Endodermal cell (in vitro differentiated cells): ENCODE measurements around the gene PLA2G3. TPM values are rescaled to one million over a fixed set of nuclear protein-coding genes. Genes with fewer than 3 reads are reported as not detected.
A peak's percentile ranks its signal among the peaks of the same experiment; 100 is the strongest.

Experiments used
- DNase-seq: peaks from one replicate; pipeline ENCODE4 v3.0.0-alpha.2; 2017
- H3K27ac ChIP-seq: 2 replicates; pipeline ENCODE4 v1.5.1; 2013; ENCODE audit warnings: mild to moderate bottlenecking, low read depth, low read length, moderate library complexity
- H3K27me3 ChIP-seq: 2 replicates; pipeline ENCODE4 v1.6.1; 2013; ENCODE audit warnings: mild to moderate bottlenecking, low read length, moderate library complexity; ENCODE audit not compliant: insufficient read depth, control insufficient read depth, poor library complexity, severe bottlenecking
- H3K36me3 ChIP-seq: 2 replicates; pipeline ENCODE4 v1.7.0; 2013; ENCODE audit warnings: mild to moderate bottlenecking, low read length, moderate library complexity; ENCODE audit not compliant: control insufficient read depth, insufficient read depth
- H3K4me1 ChIP-seq: one replicate; pipeline ENCODE4 v1.7.0; 2013; ENCODE audit warnings: low read length; ENCODE audit not compliant: control insufficient read depth, insufficient read depth
- H3K4me3 ChIP-seq: 2 replicates; pipeline ENCODE4 v1.5.1; 2013; ENCODE audit warnings: mild to moderate bottlenecking, low read length, moderate library complexity
- H3K9ac ChIP-seq: 2 replicates; pipeline ENCODE4 v1.6.1; 2013; ENCODE audit warnings: mild to moderate bottlenecking, low read length, moderate library complexity; ENCODE audit not compliant: poor library complexity, severe bottlenecking; ENCODE audit errors: extremely low read depth
- H3K9me3 ChIP-seq: 2 replicates; pipeline ENCODE4 v1.6.1; 2013; ENCODE audit warnings: mild to moderate bottlenecking, low read length, moderate library complexity; ENCODE audit not compliant: control insufficient read depth
- H3K27ac Mint-ChIP-seq: 2 replicates; pipeline ENCODE4 v1.8.0; 2020; ENCODE audit warnings: mixed read lengths
- H3K27me3 Mint-ChIP-seq: 2 replicates; pipeline ENCODE4 v1.8.0; 2021; ENCODE audit warnings: mild to moderate bottlenecking, mixed read lengths; ENCODE audit not compliant: insufficient read depth
- H3K36me3 Mint-ChIP-seq: 2 replicates; pipeline ENCODE4 v1.8.0; 2020; ENCODE audit warnings: low read depth, mixed read lengths
- H3K4me1 Mint-ChIP-seq: 2 replicates; pipeline ENCODE4 v1.8.0; 2020; ENCODE audit warnings: mixed read lengths
- H3K4me3 Mint-ChIP-seq: 2 replicates; pipeline ENCODE4 v1.8.0; 2020; ENCODE audit warnings: mild to moderate bottlenecking, moderate library complexity, mixed read lengths
- H3K9me3 Mint-ChIP-seq: 2 replicates; pipeline ENCODE4 v1.8.0; 2020; ENCODE audit warnings: mild to moderate bottlenecking, mixed read lengths
- CTCF ChIP-seq: fragments of 200-600 bp; sonication (generic); conservative IDR thresholded peaks from 2 replicates; pipeline ENCODE4 v1.5.0; 2021; ENCODE audit warnings: antibody characterized with exemption, mild to moderate bottlenecking
- WGBS, 2 experiments: methylation state at CpG; one replicate each; pipeline versions ENCODE4 v1.1.5 to v1.1.7; 2013; ENCODE audit warnings: missing lambda C conversion rate in 2 of 2, mixed read lengths in 1 of 2; ENCODE audit not compliant: insufficient coverage in 1 of 2, insufficient read length in 1 of 2; 5-methylcytosine and 5-hydroxymethylcytosine counted together
- total RNA-seq, 2 donors: library from RNA; stranded (reverse); fragmentation: NEBNext Ultra II Directional in 1 of 2; extraction: Animal tissue kit (Norgen Biotek cat#: 25700) in 1 of 2; gene quantifications; 2 replicates in 1 of 2; 3 replicates in 1 of 2; pipeline ENCODE4 v1.2.1, GENCODE V29; 2021

The PLA2G3 gene
- total RNA-seq, 2 donors from 2014 or later: 4.1 to 4.6 TPM

GRCh38 chr22:31125521-31126117 is 14.7 kb downstream of the PLA2G3 start:
- Histone ChIP-seq H3K9ac (no peak overlapping the region), H3K36me3 (no peaks in the 10 kb centered on the region), H3K4me1 (no peaks in the 10 kb centered on the region), H3K27me3 (no peaks in the 10 kb centered on the region), H3K9me3 (no peaks in the 10 kb centered on the region), H3K27ac (no peak overlapping the region), H3K4me3 (no peak overlapping the region)
- Mint-ChIP-seq H3K27me3 (peaks cover 5% of the 10 kb centered on the region), H3K4me3 (no peak overlapping the region), H3K9me3 (no peaks in the 10 kb centered on the region), H3K36me3 (no peaks in the 10 kb centered on the region), H3K4me1 (no peaks in the 10 kb centered on the region), H3K27ac (no peak overlapping the region)
- TF ChIP-seq CTCF: no peak
- peak; percentile 46 for DNase-seq
- WGBS, 2 experiments: 88 to 100% methylated on average over 4 to 12 of the region's 12 CpGs

GRCh38 chr22:31124811-31125465 is 15.4 kb downstream of the PLA2G3 start:
- no peak overlapping the region for H3K27ac Mint-ChIP-seq
- H3K4me3 Mint-ChIP-seq: no peak overlapping the region
- no peaks in the 10 kb centered on the region for H3K9me3 Mint-ChIP-seq
- H3K9me3 ChIP-seq: no peaks in the 10 kb centered on the region
- no peak overlapping the region for H3K4me3 ChIP-seq
- WGBS, 2 experiments: 80 to 89% methylated on average over 10 to 14 of the region's 14 CpGs
- H3K9ac ChIP-seq: no peak overlapping the region
- no peak for TF ChIP-seq CTCF
- peaks cover 7% of the 10 kb centered on the region for H3K27me3 Mint-ChIP-seq
- H3K36me3 Mint-ChIP-seq: no peaks in the 10 kb centered on the region
- H3K27me3 ChIP-seq: no peaks in the 10 kb centered on the region
- no peaks in the 10 kb centered on the region for H3K4me1 ChIP-seq
- peak; percentile 39 for DNase-seq
- no peaks in the 10 kb centered on the region for H3K36me3 ChIP-seq
- H3K27ac ChIP-seq: no peak overlapping the region
- H3K4me1 Mint-ChIP-seq: no peaks in the 10 kb centered on the region

- no peak for TF ChIP-seq CTCF
- H3K27me3 Mint-ChIP-seq: peaks cover 11% of the 10 kb centered on the region
- Histone ChIP-seq H3K36me3 (no peaks in the 10 kb centered on the region), H3K4me3 (no peak overlapping the region), H3K27me3 (no peaks in the 10 kb centered on the region), H3K4me1 (no peaks in the 10 kb centered on the region), H3K9ac (no peak overlapping the region), H3K9me3 (no peaks in the 10 kb centered on the region), H3K27ac (no peak overlapping the region)
- no peak overlapping the region for H3K4me3 Mint-ChIP-seq
- H3K4me1 Mint-ChIP-seq: no peaks in the 10 kb centered on the region
- peak; percentile 38 for DNase-seq
- WGBS, 2 experiments: 90 to 92% methylated on average over 2 to 3 of the region's 3 CpGs
- no peaks in the 10 kb centered on the region for H3K9me3 Mint-ChIP-seq
- H3K27ac Mint-ChIP-seq: no peak overlapping the region
- no peaks in the 10 kb centered on the region for H3K36me3 Mint-ChIP-seq
Measured at GRCh38 chr22:31124290-31124689, 16.0 kb downstream of the PLA2G3 start.
